22Rv1 (cell line): ENCODE results near the gene PDE3B.
"Not testable (repeated sequence)": the region's sequence is repeated elsewhere in the genome, so short reads cannot be mapped to it uniquely, and the experiment has no call there.

Experiments
- H3K27ac ChIP-seq: fragments of 450-650 bp; 2 replicates; pipeline ENCODE4 v1.5.1; 2017
- CTCF ChIP-seq: fragments of 450-650 bp; IDR thresholded peaks from 2 replicates; pipeline ENCODE4 v1.5.1; 2017; ENCODE audit warnings: mild to moderate bottlenecking
- ZFX ChIP-seq: fragments of 450-650 bp; IDR thresholded peaks from 2 replicates; pipeline ENCODE4 v1.6.1; 2017; ENCODE audit warnings: antibody characterized with exemption, borderline replicate concordance

Gene PDE3B

GRCh38 chr11:14645985-14646900 is 2.6 kb downstream of the PDE3B start:
- TF ChIP-seq CTCF (no peak), ZFX (no peak)
- no peak overlapping the region for H3K27ac ChIP-seq

DNA sequence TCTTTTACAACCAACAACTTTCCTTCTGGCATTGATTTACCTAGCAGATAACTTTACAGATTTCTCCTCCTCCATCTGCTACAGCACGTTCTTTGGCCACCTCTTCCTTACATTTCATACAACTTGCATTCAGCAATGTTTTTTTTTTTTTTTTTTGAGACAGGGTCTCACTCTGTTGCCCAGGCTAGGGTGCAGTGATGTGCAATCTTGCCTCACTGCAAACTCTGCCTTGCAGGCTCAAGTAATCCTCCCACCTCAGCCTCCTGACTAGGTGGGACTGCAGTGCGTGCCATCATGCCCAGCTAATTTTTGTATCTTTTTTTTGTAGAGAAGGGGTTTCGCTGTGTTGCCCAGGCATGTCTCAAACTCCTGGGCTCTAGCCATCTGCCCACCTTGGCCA is 6.5 kb downstream of the PDE3B start:
- TF ChIP-seq CTCF: no peak
- no peak for TF ChIP-seq ZFX
- H3K27ac ChIP-seq: no peak overlapping the region

DNA sequence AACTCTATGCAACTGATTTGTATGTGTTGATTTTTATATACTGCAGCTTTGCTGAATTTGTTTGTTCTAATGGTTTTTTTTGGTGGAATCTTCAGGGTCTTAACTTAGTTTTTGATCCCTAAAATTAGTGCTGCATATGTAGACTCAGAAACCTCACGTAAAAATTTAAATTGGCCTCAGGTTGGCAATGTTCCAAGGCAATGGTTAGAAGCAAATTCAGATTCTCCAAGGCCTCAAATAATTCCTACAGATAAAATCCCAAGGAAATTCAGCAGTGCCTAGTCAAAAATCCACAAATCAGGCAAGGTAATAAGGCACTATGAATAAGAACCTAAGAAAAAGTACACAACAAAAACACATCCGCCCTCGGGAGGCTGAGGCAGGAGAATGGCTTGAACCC is 9.5 kb downstream of the PDE3B start:
- TF ChIP-seq ZFX (no peak), CTCF (no peak)
- H3K27ac ChIP-seq: no peak overlapping the region

DNA sequence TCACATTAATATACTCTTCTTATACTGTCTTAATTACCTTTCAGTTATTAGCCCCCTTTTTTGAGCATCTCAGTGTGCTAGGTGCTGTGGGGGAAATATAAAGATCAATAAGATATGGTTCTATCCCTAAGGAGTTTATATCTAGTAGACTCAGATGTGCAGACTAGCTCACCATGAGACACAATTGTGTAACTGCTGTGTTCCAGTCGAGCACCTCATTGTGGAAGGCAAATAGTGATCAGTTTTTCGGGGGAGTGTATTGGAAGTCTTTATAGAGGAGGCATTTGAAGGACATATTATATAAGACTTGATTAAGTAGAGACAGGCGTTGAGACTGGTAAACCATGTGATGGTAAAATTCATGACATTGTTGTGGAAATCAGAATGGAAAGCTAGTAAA is 11.8 kb downstream of the PDE3B start:
- no peak overlapping the region for H3K27ac ChIP-seq
- no peak for TF ChIP-seq ZFX
- no peak for TF ChIP-seq CTCF

GRCh38 chr11:14656536-14657457 is 13.2 kb downstream of the PDE3B start:
- no peak for TF ChIP-seq ZFX
- no peak for TF ChIP-seq CTCF
- H3K27ac ChIP-seq: no peak overlapping the region

DNA sequence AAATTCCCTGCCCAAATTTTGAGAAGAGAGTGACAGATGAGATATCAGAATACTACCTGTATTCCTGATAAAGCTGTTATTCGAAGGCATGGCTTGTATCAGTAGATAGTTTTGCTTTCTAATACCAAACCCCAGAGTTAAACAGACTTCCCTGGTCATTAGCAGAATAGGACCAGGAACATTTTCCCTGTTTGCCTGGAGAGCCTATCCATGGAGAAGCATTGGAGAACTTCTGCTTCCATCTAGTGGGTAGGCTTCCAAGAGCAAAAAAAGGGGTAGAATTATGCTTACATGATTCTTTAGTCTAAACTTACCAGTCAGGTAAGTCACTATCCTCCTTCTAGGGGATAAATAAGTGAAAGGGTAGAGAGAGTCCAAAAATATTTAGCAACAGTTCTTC is 14.2 kb downstream of the PDE3B start:
- no peak overlapping the region for H3K27ac ChIP-seq
- TF ChIP-seq ZFX: no peak

- H3K27ac ChIP-seq: not testable (repeated sequence)
Observed at GRCh38 chr11:14664926-14665325, 21.3 kb downstream of the PDE3B start.

GRCh38 chr11:14667329-14667728 is 23.7 kb downstream of the PDE3B start:
- H3K27ac ChIP-seq: not testable (repeated sequence)
